Measurements from ENCODE around the gene MYH9. TPM values are rescaled to one million over a fixed set of nuclear protein-coding genes. Genes with fewer than 3 reads are reported as not detected.
"Not testable (repeated sequence)": the region's sequence is repeated elsewhere in the genome, so short reads cannot be mapped to it uniquely, and the experiment has no call there.

The MYH9 gene
- total RNA-seq, 2 experiments from 2014 or later, result 624 to 679 TPM

DNA sequence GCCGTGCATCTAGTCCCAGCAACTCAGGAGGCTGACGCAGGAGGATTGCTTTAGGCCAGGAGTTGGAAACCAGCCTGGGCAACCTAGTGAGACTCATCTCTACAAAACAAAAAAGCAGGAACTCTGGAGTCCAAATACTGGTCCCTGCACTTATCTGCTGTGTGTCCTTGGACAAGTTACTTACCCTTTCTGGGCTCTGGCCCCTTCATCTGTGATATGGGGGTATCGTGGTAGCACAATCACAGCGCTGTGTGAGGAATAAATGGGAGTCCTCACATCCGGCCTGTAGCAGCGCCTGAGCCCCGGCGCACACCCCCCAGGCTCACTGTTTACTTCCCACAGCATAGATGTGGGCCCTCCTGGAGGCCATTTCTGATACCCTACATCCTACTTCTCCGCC is 44.2 kb upstream of the MYH9 start:
- Mint-ChIP-seq H3K27ac (no peak overlapping the region), H3K4me1 (ENCODE audit: low read depth) (peaks cover 35% of the 10 kb centered on the region), H3K27me3 (no peaks in the 10 kb centered on the region), H3K9me3 (no peaks in the 10 kb centered on the region), H3K4me3 (no peak overlapping the region), H3K36me3 (ENCODE audit: low read depth) (no peaks in the 10 kb centered on the region)
- ATAC-seq (no peak), DNase-seq (no peak)
- TF ChIP-seq CTCF (IDR thresholded peaks at IDR 0.05), result no peak
- CTCF ChIA-PET, result no interaction called here
- intact Hi-C loops (cut with micrococcal nuclease), result no loop called here
- POLR2A ChIA-PET, result no interaction called here

GRCh38 chr22:36430863-36431262 is 43.1 kb upstream of the MYH9 start:
- no peak for ATAC-seq
- CTCF ChIA-PET, result no interaction called here

GRCh38 chr22:36427952-36428351 is 40.2 kb upstream of the MYH9 start:
- H3K36me3 Mint-ChIP-seq (ENCODE audit: low read depth), result not testable (repeated sequence)
- POLR2A ChIA-PET, result interaction anchor here (1.0 to 1.2 kb wide), 2 partner anchors 24 to 30 kb away, joined by 3 read pairs; no protein-coding TSS in a partner anchor

More at GRCh38 chr22:36430863-36431262, 43.1 kb upstream of the MYH9 start:
- TF ChIP-seq CTCF (IDR thresholded peaks at IDR 0.05), result no peak
- no peaks in the 10 kb centered on the region for H3K9me3 Mint-ChIP-seq
- DNase-seq, result no peak
- POLR2A ChIA-PET, result interaction anchor here (0.6 kb wide), 1 partner anchor 416 kb away, joined by 3 read pairs; no protein-coding TSS in a partner anchor
- no peak overlapping the region for H3K27ac Mint-ChIP-seq
- peaks cover 34% of the 10 kb centered on the region for H3K4me1 Mint-ChIP-seq (ENCODE audit: low read depth)
- no peaks in the 10 kb centered on the region for H3K27me3 Mint-ChIP-seq
- intact Hi-C loops (cut with micrococcal nuclease), result no loop called here
- H3K4me3 Mint-ChIP-seq, result no peak overlapping the region
- no peaks in the 10 kb centered on the region for H3K36me3 Mint-ChIP-seq (ENCODE audit: low read depth)

GRCh38 chr22:36425977-36426523 is 38.3 kb upstream of the MYH9 start:
- intact Hi-C loops (cut with micrococcal nuclease), result no loop called here
- Mint-ChIP-seq H3K9me3 (no peaks in the 10 kb centered on the region), H3K27ac (peak overlapping the region; percentile 72), H3K36me3 (ENCODE audit: low read depth) (no peaks in the 10 kb centered on the region), H3K27me3 (no peaks in the 10 kb centered on the region), H3K4me3 (no peak overlapping the region), H3K4me1 (ENCODE audit: low read depth) (peaks cover 29% of the 10 kb centered on the region)
- TF ChIP-seq CTCF (IDR thresholded peaks at IDR 0.05), result no peak
- POLR2A ChIA-PET, result interaction anchor here (0.6 to 2.5 kb wide), 4 partner anchors 13 to 47 kb away, joined by 3 to 6 read pairs (median 4); no protein-coding TSS in a partner anchor
- ATAC-seq (peak; percentile 64), DNase-seq (no peak)
- CTCF ChIA-PET, result interaction anchor here (1.7 kb wide), 1 partner anchor 45 kb away, joined by 4 read pairs; no protein-coding TSS in a partner anchor

More at GRCh38 chr22:36427952-36428351, 40.2 kb upstream of the MYH9 start:
- H3K4me3 Mint-ChIP-seq; H3K27ac Mint-ChIP-seq; intact Hi-C loops (cut with micrococcal nuclease); H3K27me3 Mint-ChIP-seq; CTCF ChIA-PET; DNase-seq; ATAC-seq; H3K9me3 Mint-ChIP-seq: not testable (repeated sequence)
- H3K4me1 Mint-ChIP-seq (ENCODE audit: low read depth), result peaks cover 29% of the 10 kb centered on the region

- POLR2A ChIA-PET, result interaction anchor here (0.9 to 2.5 kb wide), 2 partner anchors 19 to 28 kb away, joined by 3 to 6 read pairs; no protein-coding TSS in a partner anchor
- TF ChIP-seq CTCF (IDR thresholded peaks at IDR 0.05), result no peak
- intact Hi-C loops (cut with micrococcal nuclease), result no loop called here
- no peaks in the 10 kb centered on the region for H3K9me3 Mint-ChIP-seq
- H3K36me3 Mint-ChIP-seq (ENCODE audit: low read depth), result no peaks in the 10 kb centered on the region
- peaks cover 29% of the 10 kb centered on the region for H3K4me1 Mint-ChIP-seq (ENCODE audit: low read depth)
- CTCF ChIA-PET, result no interaction called here
- no peaks in the 10 kb centered on the region for H3K27me3 Mint-ChIP-seq
- H3K27ac Mint-ChIP-seq, result peak overlapping the region; percentile 67
- DNase-seq (no peak), ATAC-seq (no peak)
- H3K4me3 Mint-ChIP-seq, result no peak overlapping the region
Observed at GRCh38 chr22:36424901-36425579, 37.3 kb upstream of the MYH9 start.

DNA sequence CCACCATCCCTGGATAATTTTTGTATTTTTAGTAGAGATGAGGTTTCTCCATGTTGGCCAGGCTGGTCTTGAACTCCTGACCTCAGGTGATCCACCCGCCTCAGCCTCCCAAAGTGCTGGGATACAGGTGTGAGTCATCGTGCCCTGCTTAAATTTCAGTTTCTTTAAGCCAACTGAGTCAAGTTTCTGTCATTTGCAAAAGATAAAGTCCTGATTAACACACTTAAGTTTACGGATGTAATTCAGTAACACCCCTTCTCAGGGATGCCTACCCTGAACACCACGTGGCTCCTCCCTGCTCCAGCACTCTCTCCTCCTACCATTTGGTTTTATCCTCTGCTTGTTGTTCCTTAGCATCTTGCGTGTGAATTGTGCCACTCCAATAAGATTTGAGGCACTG is 36.7 kb upstream of the MYH9 start:
- H3K4me3 Mint-ChIP-seq; ATAC-seq; intact Hi-C loops (cut with micrococcal nuclease); H3K27ac Mint-ChIP-seq; H3K9me3 Mint-ChIP-seq; H3K36me3 Mint-ChIP-seq (ENCODE audit: low read depth); H3K27me3 Mint-ChIP-seq: not testable (repeated sequence)
- DNase-seq, result peak; percentile 18
- POLR2A ChIA-PET, result interaction anchor here (1.0 to 2.5 kb wide), 4 partner anchors 9 to 46 kb away, joined by 3 to 10 read pairs (median 4); no protein-coding TSS in a partner anchor
- CTCF ChIA-PET, result interaction anchor here (0.7 to 1.2 kb wide), 2 partner anchors 74 to 124 kb away, joined by 3 read pairs; no protein-coding TSS in a partner anchor
- H3K4me1 Mint-ChIP-seq (ENCODE audit: low read depth), result peaks cover 32% of the 10 kb centered on the region
